Measurements from ENCODE around the gene ZNF816. TPM values are rescaled to one million over a fixed set of nuclear protein-coding genes. Genes with fewer than 3 reads are reported as not detected.
"Not testable (repeated sequence)": the region's sequence is repeated elsewhere in the genome, so short reads cannot be mapped to it uniquely, and the experiment has no call there.

Gene ZNF816
- total RNA-seq, 1 experiment from 2014 or later = 14.8 TPM

DNA sequence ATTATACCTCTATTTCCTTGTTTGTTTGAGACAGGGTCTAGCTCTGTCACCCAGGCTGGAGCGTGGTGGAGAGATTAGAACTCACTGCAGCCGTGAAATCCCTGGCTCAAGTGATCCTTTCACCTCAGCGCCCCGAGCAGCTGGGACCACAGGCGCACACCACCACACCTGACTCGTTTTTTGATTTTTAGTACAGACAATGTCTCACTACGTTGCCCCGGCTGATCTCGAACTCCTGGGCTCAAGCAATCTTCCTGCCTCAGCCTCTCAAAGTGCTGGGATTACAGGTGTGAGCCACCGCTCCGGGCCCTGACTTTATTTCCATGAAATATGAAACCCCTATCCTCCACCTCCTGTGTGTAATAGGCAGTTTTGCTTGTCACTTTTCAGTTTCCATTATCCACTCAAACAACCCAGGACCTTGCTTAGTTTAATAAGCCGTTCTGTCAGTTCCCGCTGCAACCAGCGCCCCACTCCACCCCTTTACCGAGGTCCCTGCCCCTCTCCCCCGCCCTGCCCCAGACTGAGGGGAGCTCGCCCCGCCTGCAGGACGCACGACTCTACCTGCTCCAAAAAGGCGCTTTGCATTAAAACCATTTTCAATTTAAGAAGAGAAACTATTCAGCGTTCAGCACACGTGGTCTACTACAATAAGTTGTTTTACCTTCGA is 16.9 kb downstream of the ZNF816 start:
- Histone ChIP-seq H3K27me3 (ENCODE audit: control insufficient read depth, insufficient read depth, low read length) (no peaks in the 10 kb centered on the region), H3K4me3 (ENCODE audit: insufficient read depth, low read depth, low read length) (no peak overlapping the region), H3K36me3 (replicated peaks; ENCODE audit: control insufficient read depth, insufficient read depth, low read length) (peaks cover 5% of the 10 kb centered on the region)
- no peak for DNase-seq

DNA sequence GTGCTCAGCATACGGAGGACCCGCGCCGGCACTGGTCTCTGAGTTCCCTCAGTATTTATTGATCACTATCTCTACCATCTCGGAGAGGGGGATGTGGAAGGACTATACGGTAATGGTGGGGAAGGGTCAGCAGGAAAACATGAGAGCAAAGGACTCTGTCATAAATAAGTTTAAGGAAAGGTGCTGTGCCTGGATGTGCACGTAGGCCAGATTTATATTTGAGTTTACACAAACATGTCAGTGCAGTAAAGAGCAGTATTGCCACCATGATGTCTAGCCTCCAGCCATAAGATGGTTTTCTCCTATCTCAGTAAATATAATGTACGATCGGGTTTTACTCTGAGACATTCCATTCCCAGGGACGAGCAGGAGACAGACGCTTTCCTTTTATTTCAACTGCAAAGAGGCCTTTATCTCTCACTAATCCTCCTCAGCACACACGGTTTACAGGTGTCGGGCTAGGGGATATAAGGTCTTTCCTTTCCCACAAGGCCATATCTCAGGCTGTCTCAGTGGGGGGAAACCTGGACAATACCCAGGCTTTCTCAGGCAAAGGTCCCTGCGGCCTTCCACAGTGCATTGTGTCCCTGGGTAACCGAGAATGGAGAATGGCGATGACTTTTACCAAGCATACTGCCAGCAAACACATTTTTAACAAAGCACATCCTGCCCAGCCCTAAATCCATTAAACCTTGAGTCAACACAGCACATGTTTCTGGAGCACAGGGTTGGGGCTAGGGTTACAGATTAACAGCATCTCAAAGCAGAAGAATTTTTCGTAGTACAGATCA is 17.8 kb downstream of the ZNF816 start:
- not testable (repeated sequence) for H3K27me3 ChIP-seq (ENCODE audit: control insufficient read depth, insufficient read depth, low read length)

DNA sequence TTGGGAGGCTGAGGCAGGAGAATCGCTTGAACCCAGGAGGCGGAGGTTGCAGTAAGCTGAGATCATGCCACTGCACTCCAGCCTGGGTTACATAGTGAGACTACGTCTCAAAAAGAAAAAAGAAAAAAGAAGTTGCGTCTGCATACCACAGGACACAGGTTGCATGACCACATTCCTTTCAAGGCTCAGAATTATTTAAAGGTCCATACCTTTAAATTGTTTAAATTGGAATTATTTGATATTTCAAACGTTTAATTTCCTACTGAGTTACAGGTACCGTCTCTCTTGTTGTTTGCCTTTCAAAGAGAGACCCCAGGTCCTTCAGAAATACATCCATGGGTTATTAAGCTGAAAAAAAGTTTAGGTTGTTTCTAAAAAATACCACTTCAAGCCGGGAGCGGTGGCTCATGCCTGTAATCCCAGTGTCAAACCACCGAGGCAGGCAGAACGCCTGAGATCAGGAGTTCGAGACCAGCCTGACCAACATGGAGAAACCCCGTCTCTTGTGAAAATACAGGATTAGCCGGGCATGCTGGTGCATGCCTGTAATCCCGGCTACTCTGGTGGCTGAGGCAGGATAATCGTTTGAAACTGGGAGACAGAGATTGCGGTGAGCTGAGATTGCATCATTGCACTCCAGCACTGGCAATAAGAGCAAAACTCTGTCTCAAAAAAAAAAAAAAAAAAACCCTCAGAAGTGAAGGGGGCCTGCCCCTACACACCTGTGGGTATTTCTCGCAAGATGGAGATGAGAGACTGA is 18.6 kb downstream of the ZNF816 start:
- Histone ChIP-seq H3K4me3 (ENCODE audit: insufficient read depth, low read depth, low read length) (no peak overlapping the region), H3K27me3 (ENCODE audit: control insufficient read depth, insufficient read depth, low read length) (no peaks in the 10 kb centered on the region), H3K36me3 (replicated peaks; ENCODE audit: control insufficient read depth, insufficient read depth, low read length) (no peaks in the 10 kb centered on the region)
- DNase-seq = no peak

More for the DNA sequence above, 17.8 kb downstream of the ZNF816 start:
- not testable (repeated sequence) for H3K4me3 ChIP-seq (ENCODE audit: insufficient read depth, low read depth, low read length); DNase-seq; H3K36me3 ChIP-seq (replicated peaks; ENCODE audit: control insufficient read depth, insufficient read depth, low read length)

DNA sequence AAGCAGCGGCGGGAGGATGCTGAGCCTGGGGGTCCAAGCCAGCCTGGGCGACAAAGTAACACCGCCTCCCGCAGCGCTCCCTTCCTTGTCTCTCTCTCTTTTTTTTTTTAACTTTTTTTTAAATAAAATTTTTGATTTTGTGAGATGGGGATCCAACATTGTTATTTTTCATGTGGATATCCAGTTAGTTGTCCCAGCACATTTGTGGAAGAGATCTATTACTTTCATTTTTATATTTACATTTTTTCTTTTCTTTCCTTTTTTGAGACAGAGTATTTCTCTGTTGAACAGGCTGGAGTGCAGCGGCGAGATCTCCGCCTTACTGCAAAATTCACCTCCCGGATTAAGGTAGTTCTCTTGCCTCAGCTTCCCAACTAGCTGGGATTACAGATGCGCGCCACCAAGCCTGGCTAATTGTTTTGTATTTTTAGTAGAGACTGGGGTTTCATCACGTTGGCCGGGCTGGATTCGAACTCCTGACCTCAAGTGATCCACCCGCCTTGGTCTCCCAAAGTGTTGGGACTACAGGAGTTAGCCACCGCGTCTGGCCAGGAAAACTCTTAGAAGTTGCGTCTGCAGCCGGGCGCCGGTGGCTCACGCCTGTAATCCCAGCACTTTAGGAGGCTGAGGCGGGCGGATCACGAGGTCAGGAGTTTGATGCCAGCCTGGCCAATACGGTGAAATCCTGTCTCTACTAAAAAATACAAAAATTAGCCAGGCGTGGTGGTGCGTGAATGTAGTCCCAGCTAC is 19.4 kb downstream of the ZNF816 start:
- DNase-seq = no peak
- peak overlapping the region; percentile 34; the same call in 1 of the 2 replicates for H3K4me3 ChIP-seq (ENCODE audit: insufficient read depth, low read depth, low read length)
- H3K36me3 ChIP-seq (replicated peaks; ENCODE audit: control insufficient read depth, insufficient read depth, low read length) = no peaks in the 10 kb centered on the region
- H3K27me3 ChIP-seq (ENCODE audit: control insufficient read depth, insufficient read depth, low read length) = no peaks in the 10 kb centered on the region

DNA sequence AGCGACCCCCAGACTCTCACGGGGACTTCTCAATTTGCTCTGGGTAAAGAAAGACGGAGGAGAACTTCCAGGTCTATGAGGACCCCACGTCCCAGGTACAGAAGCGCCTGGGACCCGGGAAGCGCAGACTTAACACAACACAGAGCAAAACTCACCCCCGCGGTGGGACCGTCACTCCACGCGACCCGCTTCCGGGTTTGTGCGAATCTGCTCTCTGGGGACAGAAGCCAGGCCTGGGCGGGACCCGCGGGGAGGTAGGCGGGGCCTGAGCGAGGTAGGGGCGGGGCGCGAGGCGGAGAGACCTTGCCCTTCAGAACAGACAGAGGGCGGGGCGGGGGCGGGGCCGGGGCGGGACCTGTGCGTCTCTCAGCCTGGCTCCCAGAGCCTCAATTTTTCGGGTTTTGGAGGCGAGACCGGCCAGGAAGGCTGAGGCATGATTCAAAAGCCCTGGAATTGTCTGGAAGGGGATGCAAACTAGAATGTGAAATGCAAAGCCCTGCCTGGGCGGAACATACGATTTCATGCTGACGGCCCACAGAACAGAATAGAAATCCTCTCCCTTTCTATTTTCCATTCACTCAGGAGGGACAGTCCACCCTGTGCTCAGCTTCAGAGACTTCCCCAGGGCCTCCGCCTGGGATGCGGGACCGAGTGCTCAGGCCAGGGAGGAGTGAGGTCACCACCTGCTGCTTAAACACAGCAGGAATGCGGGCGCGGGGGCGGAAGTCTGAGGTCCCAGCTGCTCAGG is 20.1 kb downstream of the ZNF816 start:
- Histone ChIP-seq H3K36me3 (replicated peaks; ENCODE audit: control insufficient read depth, insufficient read depth, low read length) (no peaks in the 10 kb centered on the region), H3K27me3 (ENCODE audit: control insufficient read depth, insufficient read depth, low read length) (no peaks in the 10 kb centered on the region), H3K4me3 (ENCODE audit: insufficient read depth, low read depth, low read length) (peak overlapping the region; percentile 81)
- DNase-seq = peak; percentile 88

DNA sequence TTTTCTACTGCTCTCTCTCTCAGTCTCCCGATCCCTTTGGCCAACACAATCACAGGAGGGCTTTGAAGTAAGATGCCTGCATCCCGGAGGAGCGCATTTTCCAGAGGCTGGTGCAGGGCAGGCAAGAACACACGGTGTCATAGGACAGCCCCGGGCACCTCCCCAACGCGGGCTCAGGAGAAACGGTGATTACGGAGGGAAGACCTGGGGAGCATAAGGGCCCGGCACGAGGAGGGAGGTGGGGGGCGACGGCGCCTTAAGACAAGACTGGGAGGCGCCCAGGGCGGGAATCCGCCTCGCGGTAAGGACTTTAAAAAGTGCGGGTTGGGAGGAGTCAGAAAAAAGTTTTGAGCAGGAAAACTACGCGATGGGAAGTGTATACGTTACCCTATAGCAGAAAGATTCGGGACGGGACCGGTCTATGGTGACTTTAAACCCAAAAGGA is 20.7 kb downstream of the ZNF816 start:
- Histone ChIP-seq H3K36me3 (replicated peaks; ENCODE audit: control insufficient read depth, insufficient read depth, low read length) (no peaks in the 10 kb centered on the region; the same call in 1 of the 2 replicates), H3K27me3 (ENCODE audit: control insufficient read depth, insufficient read depth, low read length) (no peaks in the 10 kb centered on the region), H3K4me3 (ENCODE audit: insufficient read depth, low read depth, low read length) (peak overlapping the region; percentile 81)
- DNase-seq = no peak

DNA sequence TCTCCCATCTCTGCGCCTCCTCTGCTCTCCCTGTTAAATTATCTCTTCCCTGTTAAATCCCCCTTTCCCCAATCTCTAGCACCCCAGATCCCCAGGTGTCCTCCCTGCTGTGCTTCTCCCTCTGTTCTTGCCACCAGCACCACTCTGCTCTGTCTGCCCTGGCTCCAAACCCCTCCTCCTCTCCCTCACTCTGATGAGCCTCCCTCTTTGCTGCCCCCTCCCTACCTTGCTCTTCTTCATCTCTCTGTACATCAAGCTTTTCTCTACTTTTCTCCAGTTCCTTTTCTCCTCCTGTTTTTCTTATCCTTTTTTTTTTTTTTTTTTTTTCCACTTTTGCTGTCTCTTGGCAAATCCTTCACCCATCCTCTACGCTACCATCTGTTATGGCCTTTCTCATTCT is 21.2 kb downstream of the ZNF816 start:
- peak; percentile 30 for DNase-seq
- not testable (repeated sequence) for H3K36me3 ChIP-seq (replicated peaks; ENCODE audit: control insufficient read depth, insufficient read depth, low read length); H3K27me3 ChIP-seq (ENCODE audit: control insufficient read depth, insufficient read depth, low read length)
- peak overlapping the region; percentile 81 for H3K4me3 ChIP-seq (ENCODE audit: insufficient read depth, low read depth, low read length)

DNA sequence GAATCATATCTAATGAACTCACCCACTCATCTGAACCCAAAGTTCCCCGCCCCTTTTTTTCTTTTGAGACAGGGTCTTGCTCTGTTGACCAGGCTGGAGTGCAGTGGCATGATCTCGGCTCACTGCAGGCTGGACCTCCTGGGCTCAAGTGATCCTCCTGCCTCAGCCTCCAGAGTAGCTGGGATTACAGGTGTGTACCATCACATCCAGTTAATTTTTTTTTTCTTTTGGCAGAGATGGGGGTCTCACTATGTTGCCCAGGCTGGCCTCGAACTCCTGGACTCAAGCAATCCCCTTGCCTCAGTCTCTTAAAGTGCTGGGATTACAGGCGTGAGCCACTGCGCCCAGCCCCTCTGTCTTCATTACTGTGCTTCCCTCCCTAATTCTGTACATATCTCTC is 21.8 kb downstream of the ZNF816 start:
- H3K36me3 ChIP-seq (replicated peaks; ENCODE audit: control insufficient read depth, insufficient read depth, low read length); DNase-seq; H3K4me3 ChIP-seq (ENCODE audit: insufficient read depth, low read depth, low read length); H3K27me3 ChIP-seq (ENCODE audit: control insufficient read depth, insufficient read depth, low read length): not testable (repeated sequence)

DNA sequence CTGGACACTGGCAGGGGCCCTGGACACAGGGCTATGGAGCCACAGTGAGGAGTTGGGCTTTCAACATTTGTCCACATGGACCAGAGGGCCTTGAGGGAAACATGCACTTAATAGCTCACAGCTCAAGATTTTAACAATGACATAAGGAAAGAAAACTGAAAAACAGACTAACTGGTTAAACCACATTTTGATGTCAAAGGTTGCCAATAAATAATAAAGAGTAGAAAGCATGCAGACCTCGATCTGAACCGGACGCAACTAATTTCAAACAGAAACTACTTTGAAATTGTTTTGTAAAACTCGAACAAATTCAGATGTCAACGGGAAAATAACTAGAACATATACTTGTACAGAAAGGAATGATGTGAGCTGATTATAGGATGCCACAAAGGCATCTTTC is 23.9 kb downstream of the ZNF816 start:
- no peaks in the 10 kb centered on the region; the same call in 1 of the 2 replicates for H3K36me3 ChIP-seq (replicated peaks; ENCODE audit: control insufficient read depth, insufficient read depth, low read length)
- no peak for DNase-seq
- no peaks in the 10 kb centered on the region for H3K27me3 ChIP-seq (ENCODE audit: control insufficient read depth, insufficient read depth, low read length)
- H3K4me3 ChIP-seq (ENCODE audit: insufficient read depth, low read depth, low read length) = no peak overlapping the region

DNA sequence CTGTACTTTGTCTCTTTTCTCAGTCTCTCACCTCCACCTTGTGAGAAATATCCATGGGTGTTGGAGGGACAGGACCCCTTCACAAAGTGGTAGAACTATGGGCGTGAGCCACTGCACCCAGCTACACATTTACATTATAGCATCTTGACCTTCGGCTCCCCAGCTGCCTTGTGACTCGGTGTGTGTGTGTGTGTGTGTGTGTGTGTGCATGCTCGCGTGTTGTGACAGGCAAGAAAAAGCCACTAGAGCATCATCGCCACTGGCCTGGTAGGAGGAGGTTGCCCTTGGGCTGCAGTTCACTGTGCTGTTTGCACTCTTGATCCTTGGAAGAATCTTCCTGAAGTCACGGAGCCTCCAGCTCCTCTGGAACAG is 25.7 kb downstream of the ZNF816 start:
- H3K36me3 ChIP-seq (replicated peaks; ENCODE audit: control insufficient read depth, insufficient read depth, low read length) = no peaks in the 10 kb centered on the region; the same call in 1 of the 2 replicates

DNA sequence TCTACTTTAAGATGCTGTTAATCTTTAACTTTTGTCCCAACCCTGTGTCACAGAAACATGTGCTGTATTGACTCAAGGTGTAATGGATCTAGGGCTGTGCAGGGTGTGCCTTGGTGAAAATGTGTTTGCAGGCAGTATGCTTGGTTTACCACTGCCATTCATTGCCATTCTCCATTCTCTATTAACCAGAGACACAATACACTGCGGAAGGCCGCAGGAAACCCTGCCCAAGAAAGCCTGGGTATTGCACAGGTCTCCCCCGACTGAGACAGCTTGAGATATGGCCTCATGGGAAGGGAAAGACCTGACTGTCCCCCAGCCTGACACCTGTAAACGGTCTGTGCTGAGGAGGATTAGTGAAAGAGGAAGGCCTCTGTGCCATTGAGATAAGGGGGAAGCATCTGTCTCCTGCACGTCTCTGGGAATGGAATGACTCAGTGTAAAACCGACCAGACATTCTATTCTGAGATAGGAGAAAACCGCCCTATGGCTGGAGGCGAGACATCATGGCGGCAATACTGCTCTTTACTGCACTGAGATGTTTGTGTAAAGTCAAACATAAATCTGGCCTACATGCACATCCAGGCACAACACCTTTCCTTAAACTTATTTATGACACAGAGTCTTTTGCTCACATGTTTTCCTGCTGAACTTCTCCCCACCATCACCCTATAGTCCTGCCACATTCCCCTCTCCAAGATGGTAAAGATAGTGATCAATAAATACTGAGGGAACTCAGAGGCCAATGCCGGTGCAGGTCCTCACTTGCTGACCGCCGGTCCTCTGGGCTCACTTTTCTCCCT is 26.3 kb downstream of the ZNF816 start:
- Histone ChIP-seq H3K36me3 (replicated peaks; ENCODE audit: control insufficient read depth, insufficient read depth, low read length) (no peaks in the 10 kb centered on the region; the same call in 1 of the 2 replicates), H3K4me3 (ENCODE audit: insufficient read depth, low read depth, low read length) (no peak overlapping the region), H3K27me3 (ENCODE audit: control insufficient read depth, insufficient read depth, low read length) (no peaks in the 10 kb centered on the region)
- no peak for DNase-seq

More for the DNA sequence above, 25.7 kb downstream of the ZNF816 start:
- DNase-seq = no peak
- Histone ChIP-seq H3K27me3 (ENCODE audit: control insufficient read depth, insufficient read depth, low read length) (no peaks in the 10 kb centered on the region), H3K4me3 (ENCODE audit: insufficient read depth, low read depth, low read length) (no peak overlapping the region)

DNA sequence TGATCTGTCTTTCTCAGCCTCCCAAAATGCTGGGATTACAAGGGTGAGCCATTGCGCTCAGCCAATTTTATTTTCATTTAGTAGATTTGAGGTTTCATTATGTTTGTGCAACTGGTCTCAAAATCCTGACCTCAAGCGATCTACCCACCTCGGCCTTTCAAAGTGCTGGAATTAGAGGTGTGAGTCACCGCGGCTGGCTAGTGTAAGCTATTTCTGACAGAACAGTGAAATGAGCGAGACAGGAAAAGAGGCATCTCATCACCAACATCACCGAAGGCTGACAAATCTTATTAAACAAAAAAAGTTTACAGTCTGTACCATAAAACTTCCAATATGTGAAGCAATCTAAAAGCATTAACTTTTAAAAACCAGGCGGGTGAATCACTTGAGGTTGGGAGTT is 27.2 kb downstream of the ZNF816 start:
- no peak overlapping the region for H3K4me3 ChIP-seq (ENCODE audit: insufficient read depth, low read depth, low read length)
- no peak for DNase-seq
- no peaks in the 10 kb centered on the region; the same call in 1 of the 2 replicates for H3K36me3 ChIP-seq (replicated peaks; ENCODE audit: control insufficient read depth, insufficient read depth, low read length)
- H3K27me3 ChIP-seq (ENCODE audit: control insufficient read depth, insufficient read depth, low read length) = no peaks in the 10 kb centered on the region

DNA sequence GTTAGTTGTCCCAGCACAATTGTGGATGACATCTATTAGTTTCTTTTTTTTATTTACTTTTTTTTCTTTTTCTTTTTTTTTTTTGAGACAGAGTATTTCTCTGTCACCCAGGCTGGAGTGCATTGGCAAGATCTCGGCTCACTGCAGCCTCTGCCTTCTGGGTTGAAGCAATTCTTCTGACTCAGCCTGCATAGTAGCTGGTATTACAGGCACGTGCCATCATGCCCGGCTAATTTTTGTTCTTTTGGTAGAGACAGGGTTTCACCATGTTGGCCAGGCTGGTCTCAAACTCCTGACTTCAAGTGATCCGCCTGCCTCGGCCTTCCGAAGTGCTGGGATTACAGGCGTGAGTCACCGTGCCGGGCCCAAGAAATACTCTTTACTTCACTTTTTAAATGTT is 38.0 kb downstream of the ZNF816 start:
- not testable (repeated sequence) for DNase-seq; H3K36me3 ChIP-seq (replicated peaks; ENCODE audit: control insufficient read depth, insufficient read depth, low read length); H3K4me3 ChIP-seq (ENCODE audit: insufficient read depth, low read depth, low read length); H3K27me3 ChIP-seq (ENCODE audit: control insufficient read depth, insufficient read depth, low read length)
